Activated T-helper 2 cell treated with anti-CD3 and anti-CD28 coated beads, Interferon-gamma antibody, Interleukin-2, Interleukin-4, amounts not matched to agents 10 μg/mL and 5 μg/mL and 100 μg/mL, durations not matched to agents 14 hours and 24 hours and 36 hours (primary cell): Measurements from ENCODE around the gene LDHD. TPM values are rescaled to one million over a fixed set of nuclear protein-coding genes. Genes with fewer than 3 reads are reported as not detected.

Experiments used
- DNase-seq: peaks from one replicate; pipeline ENCODE4 v3.0.0; 2021; ENCODE audit warnings: low spot score
- H3K27ac Mint-ChIP-seq: one replicate; pipeline ENCODE4 v1.8.0; 2021; ENCODE audit warnings: mixed read lengths
- H3K27me3 Mint-ChIP-seq: one replicate; pipeline ENCODE4 v1.8.0; 2021; ENCODE audit warnings: low read depth, mixed read lengths
- H3K36me3 Mint-ChIP-seq: one replicate; pipeline ENCODE4 v1.8.0; 2021; ENCODE audit warnings: low read depth, mixed read lengths
- H3K4me1 Mint-ChIP-seq: one replicate; pipeline ENCODE4 v1.8.0; 2021; ENCODE audit warnings: low read depth, mixed read lengths
- H3K4me3 Mint-ChIP-seq: one replicate; pipeline ENCODE4 v1.8.0; 2021; ENCODE audit warnings: low read depth, mild to moderate bottlenecking, moderate library complexity, mixed read lengths
- H3K9me3 Mint-ChIP-seq: one replicate; pipeline ENCODE4 v1.8.0; 2021; ENCODE audit warnings: mixed read lengths
- intact Hi-C: fragments of 100-400 bp; cut with micrococcal nuclease; formaldehyde crosslinking; loops from one replicate; pipeline ENCODE4 v1.15.1; 2023
- total RNA-seq: library from RNA; stranded (reverse); gene quantifications from 2 replicates; pipeline ENCODE4 v1.2.3, GENCODE V29; 2022

Gene LDHD
- 0.41 TPM in 1 of 2 replicates, not detected in the other for total RNA-seq

DNA sequence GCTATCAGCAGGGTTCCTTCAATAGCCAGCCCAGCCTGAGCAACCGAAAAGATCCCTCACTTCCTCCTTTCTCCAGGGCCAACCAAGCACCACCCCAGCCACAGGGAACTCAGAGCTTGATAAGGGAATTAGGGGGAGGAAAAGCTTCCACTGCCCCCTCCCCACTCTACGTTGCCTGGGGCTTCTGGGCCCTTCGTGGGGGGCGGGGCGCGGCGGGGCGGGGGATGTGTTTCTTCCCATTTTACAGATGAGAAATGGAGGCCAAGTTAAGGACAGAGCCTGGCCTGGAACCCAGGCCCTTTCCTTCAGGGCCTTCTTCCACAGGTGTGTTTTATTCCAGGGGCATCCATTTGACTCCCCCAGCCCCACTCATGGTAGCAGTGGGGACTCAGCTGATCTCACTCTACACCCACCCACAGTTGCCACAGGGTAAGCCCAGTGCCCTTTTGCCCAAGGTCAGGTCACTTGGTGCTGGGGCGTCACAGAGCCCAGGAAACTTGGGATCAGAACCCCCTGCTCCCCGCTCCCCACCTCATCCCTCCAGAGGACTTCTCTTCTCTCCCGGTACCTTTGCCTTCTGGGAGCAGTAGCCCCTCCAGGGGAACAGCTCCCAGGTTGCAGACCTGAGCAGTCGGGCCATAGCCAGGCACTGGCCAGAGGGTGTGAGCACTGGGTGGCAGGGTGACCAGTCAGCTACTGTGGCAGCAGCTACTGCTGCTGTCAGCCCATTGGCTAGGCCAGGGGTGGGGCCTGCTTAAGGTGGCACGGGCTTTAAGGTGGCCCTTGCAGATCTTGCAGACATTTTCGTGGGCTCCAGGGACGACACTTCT, at the start of gene LDHD:
LDHD (minus strand) TSS at position 700 of the 830 bp plus-strand sequence; CDS start at position 640, 60 bp downstream.
- DNase-seq: no peak
- peaks cover 3% of the 10 kb centered on the region for H3K4me1 Mint-ChIP-seq

DNA sequence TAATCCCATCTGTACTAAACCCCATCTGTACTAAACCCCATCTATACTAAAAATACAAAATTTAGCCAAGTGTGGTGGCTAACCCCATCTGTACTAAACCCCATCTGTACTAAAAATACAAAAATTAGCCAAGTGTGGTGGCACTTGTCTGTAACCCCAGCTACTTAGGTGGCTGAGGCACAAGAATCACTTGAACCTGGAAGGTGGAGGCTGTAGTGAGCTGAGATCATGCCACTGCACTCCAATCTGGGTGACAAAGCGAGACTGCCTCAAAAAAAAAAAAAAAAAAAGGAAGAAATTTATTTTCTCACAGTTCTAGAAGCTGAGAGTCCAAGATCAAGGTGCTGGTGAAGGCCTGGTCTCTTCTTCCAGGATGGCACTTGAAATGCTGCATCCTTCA, 43.8 kb upstream of the LDHD start:
- Mint-ChIP-seq H3K27ac (no peak overlapping the region), H3K4me1 (no peaks in the 10 kb centered on the region), H3K27me3 (no peaks in the 10 kb centered on the region), H3K36me3 (peaks cover 82% of the 10 kb centered on the region), H3K9me3 (peaks cover 43% of the 10 kb centered on the region), H3K4me3 (no peak overlapping the region)
- intact Hi-C loops: no loop called here
- DNase-seq: no peak

More for the DNA sequence above, at the start of gene LDHD:
- intact Hi-C loops: loop anchor here (10.0 kb wide), 1 partner anchor 411 kb away; the partner anchor contains the start of gene MLKL
- Mint-ChIP-seq H3K4me3 (peak within 1 kb of the TSS; percentile 54), H3K9me3 (peaks cover 2% of the 10 kb centered on the region), H3K27me3 (no peaks in the 10 kb centered on the region), H3K27ac (no peak within 1 kb of the TSS), H3K36me3 (no peaks in the 10 kb centered on the region)

- peaks cover 33% of the 10 kb centered on the region for H3K9me3 Mint-ChIP-seq
- peaks cover 77% of the 10 kb centered on the region for H3K36me3 Mint-ChIP-seq
- peak overlapping the region; percentile 1 for H3K27ac Mint-ChIP-seq
- H3K4me1 Mint-ChIP-seq: peaks cover 12% of the 10 kb centered on the region
- no peak for DNase-seq
- intact Hi-C loops: no loop called here
- no peak overlapping the region for H3K4me3 Mint-ChIP-seq
- no peaks in the 10 kb centered on the region for H3K27me3 Mint-ChIP-seq
These were observed 36.1 kb upstream of the LDHD start for GRCh38 chr16:75152635-75153034.

- H3K27ac Mint-ChIP-seq: no peak overlapping the region
- H3K4me3 Mint-ChIP-seq: no peak overlapping the region
- peaks cover 33% of the 10 kb centered on the region for H3K9me3 Mint-ChIP-seq
- peaks cover 69% of the 10 kb centered on the region for H3K36me3 Mint-ChIP-seq
- peaks cover 12% of the 10 kb centered on the region for H3K4me1 Mint-ChIP-seq
- DNase-seq: no peak
- no peaks in the 10 kb centered on the region for H3K27me3 Mint-ChIP-seq
- intact Hi-C loops: no loop called here
These were observed 35.2 kb upstream of the LDHD start for GRCh38 chr16:75151798-75152197.

DNA sequence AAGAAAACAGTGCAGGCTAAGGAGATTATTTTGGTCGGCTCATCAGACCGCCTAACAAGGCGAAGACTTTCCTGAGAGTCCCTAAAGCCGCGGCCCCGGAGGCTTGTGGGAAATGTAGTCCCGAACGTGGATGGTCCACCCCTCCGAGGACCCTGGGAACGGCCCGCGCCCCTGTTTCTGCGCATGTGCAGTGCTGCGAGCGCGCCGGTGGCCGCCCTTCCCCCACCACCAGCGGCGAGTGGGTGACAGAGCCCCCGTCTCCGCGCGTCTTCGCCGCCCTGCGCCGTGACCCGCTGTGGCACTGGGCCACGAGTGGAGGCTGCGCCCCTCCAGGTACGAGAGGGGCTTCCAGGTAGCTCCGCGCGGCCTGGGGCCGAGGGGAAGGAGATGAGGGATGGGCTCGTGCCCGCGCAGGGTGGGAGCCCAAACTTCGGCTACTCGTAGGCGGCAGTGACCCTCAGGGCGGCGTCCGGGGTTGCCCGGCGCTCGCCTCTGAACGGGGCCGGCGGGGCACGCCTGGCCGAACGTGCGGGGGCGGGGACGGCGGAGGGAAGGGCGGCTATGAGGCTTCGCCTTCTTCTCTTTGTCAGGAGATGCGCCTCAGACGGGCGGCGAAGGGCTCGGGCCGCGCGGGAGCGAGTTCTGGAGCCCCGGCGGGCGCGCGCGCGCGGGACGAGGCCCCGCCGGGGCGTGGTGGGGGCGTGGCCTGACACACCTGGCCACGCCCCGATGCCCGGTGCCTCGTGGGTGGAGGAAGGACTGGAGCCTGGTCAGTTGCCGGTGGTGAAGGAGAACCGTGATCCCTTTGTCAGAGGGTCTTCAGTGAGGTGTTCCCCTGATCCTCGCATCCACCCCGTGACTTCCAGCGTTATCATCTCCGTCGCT, 32.0 kb upstream of the LDHD start, which contains the start of gene ZFP1:
ZFP1 (plus strand) TSS at position 214 of the 885 bp plus-strand sequence. CDS start 4,428 bp downstream, outside the sequence.
- Mint-ChIP-seq H3K4me3 (peak within 1 kb of the TSS; percentile 87), H3K9me3 (peaks cover 29% of the 10 kb centered on the region), H3K36me3 (peaks cover 42% of the 10 kb centered on the region), H3K27ac (peak within 1 kb of the TSS; percentile 77), H3K27me3 (no peaks in the 10 kb centered on the region), H3K4me1 (peaks cover 14% of the 10 kb centered on the region)
- peak; percentile 90 for DNase-seq
- intact Hi-C loops: loop anchor here (1.0 to 2.0 kb wide), 4 partner anchors 39 to 448 kb away; partner anchors contain the start of genes CFDP1, MLKL and WDR59

GRCh38 chr16:75147968-75148310, 31.4 kb upstream of the LDHD start:
- Mint-ChIP-seq H3K4me1 (peaks cover 14% of the 10 kb centered on the region), H3K4me3 (peak overlapping the region; percentile 87), H3K9me3 (peaks cover 26% of the 10 kb centered on the region), H3K27me3 (no peaks in the 10 kb centered on the region), H3K36me3 (peaks cover 38% of the 10 kb centered on the region), H3K27ac (no peak overlapping the region)
- intact Hi-C loops: loop anchor here (1.0 to 2.0 kb wide), 4 partner anchors 39 to 447 kb away; partner anchors contain the start of genes CFDP1, MLKL and WDR59
- no peak for DNase-seq

- Mint-ChIP-seq H3K4me1 (peaks cover 3% of the 10 kb centered on the region), H3K27ac (no peak overlapping the region), H3K4me3 (no peak overlapping the region), H3K9me3 (no peaks in the 10 kb centered on the region), H3K27me3 (no peaks in the 10 kb centered on the region), H3K36me3 (peaks cover 1% of the 10 kb centered on the region)
- intact Hi-C loops: no loop called here
- no peak for DNase-seq
These were observed 27.4 kb upstream of the LDHD start for GRCh38 chr16:75143941-75144340.

- Mint-ChIP-seq H3K36me3 (no peaks in the 10 kb centered on the region), H3K27ac (no peak overlapping the region), H3K9me3 (no peaks in the 10 kb centered on the region), H3K4me1 (peaks cover 7% of the 10 kb centered on the region), H3K27me3 (no peaks in the 10 kb centered on the region), H3K4me3 (no peak overlapping the region)
- intact Hi-C loops: no loop called here
- DNase-seq: no peak
These were observed 22.9 kb upstream of the LDHD start for GRCh38 chr16:75139498-75139897.

- DNase-seq: no peak
- intact Hi-C loops: no loop called here
- Mint-ChIP-seq H3K4me3 (no peak overlapping the region), H3K27ac (no peak overlapping the region), H3K36me3 (no peaks in the 10 kb centered on the region), H3K4me1 (peaks cover 5% of the 10 kb centered on the region), H3K27me3 (no peaks in the 10 kb centered on the region), H3K9me3 (no peaks in the 10 kb centered on the region)
These were observed 22.1 kb upstream of the LDHD start for GRCh38 chr16:75138636-75139035.

GRCh38 chr16:75138233-75138632, 21.7 kb upstream of the LDHD start:
- Mint-ChIP-seq H3K4me1 (peaks cover 5% of the 10 kb centered on the region), H3K9me3 (no peaks in the 10 kb centered on the region), H3K27me3 (no peaks in the 10 kb centered on the region), H3K36me3 (no peaks in the 10 kb centered on the region), H3K4me3 (no peak overlapping the region), H3K27ac (no peak overlapping the region)
- intact Hi-C loops: no loop called here
- no peak for DNase-seq

DNA sequence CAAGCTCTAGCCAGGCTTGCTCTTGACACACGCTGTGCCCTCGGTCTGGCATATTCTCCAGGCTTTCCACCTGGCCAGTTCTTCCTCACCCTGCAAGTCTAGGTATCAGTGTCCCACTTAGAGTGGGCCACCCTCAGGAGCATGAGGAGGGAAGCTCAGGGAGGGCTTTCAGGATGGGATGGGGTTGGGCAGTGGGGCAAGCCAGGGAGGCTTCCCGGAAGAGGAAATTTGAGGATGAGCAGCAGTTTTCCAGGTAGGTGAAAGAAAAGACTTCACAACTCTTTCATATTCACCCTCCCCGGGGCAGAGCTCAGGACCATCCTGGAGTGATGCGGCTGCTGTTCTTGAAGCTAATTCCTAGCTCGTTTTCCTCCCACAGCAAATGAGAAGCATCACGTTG, 14.5 kb upstream of the LDHD start:
- H3K4me1 Mint-ChIP-seq: peaks cover 4% of the 10 kb centered on the region
- peaks cover 4% of the 10 kb centered on the region for H3K27me3 Mint-ChIP-seq
- H3K4me3 Mint-ChIP-seq: no peak overlapping the region
- H3K27ac Mint-ChIP-seq: no peak overlapping the region
- DNase-seq: no peak
- H3K36me3 Mint-ChIP-seq: no peaks in the 10 kb centered on the region
- H3K9me3 Mint-ChIP-seq: peaks cover 18% of the 10 kb centered on the region
- intact Hi-C loops: no loop called here

DNA sequence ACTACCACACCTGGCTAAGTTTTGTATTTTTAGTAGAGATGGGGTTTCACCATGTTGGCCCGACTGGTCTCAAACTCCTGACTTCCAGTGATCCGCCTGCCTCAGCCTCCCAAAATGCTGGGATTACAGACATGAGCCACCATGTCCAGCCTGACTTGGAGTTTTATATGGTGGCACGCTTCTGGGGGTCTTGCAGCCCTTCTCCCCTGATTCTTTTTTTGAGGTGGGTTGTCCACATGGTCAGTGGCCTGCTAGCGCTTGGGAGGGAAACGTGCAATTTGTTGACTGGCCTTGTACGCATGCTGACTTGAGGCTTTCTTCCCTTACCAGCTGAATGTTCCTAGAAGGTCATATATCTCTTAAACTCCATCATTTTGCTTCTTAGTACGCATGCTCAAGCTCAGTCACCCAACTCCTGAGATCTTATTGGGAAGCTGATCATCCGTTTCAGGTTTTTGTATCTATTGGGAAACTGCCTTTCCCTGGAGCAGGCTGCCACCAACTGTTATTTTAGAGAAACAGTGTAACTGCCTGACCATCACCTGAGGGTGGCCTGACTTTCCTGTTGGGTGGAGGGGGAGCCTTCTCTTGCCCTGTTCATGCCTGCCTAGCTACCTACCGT, 13.7 kb upstream of the LDHD start:
- Mint-ChIP-seq H3K4me3 (no peak overlapping the region), H3K36me3 (no peaks in the 10 kb centered on the region), H3K9me3 (peaks cover 18% of the 10 kb centered on the region), H3K27me3 (peaks cover 4% of the 10 kb centered on the region), H3K27ac (no peak overlapping the region), H3K4me1 (peaks cover 4% of the 10 kb centered on the region)
- intact Hi-C loops: no loop called here
- no peak for DNase-seq
